ENCODE measurements around the gene UBXN2A. TPM values are rescaled to one million over a fixed set of nuclear protein-coding genes. Genes with fewer than 3 reads are reported as not detected.

UBXN2A gene, protein sequence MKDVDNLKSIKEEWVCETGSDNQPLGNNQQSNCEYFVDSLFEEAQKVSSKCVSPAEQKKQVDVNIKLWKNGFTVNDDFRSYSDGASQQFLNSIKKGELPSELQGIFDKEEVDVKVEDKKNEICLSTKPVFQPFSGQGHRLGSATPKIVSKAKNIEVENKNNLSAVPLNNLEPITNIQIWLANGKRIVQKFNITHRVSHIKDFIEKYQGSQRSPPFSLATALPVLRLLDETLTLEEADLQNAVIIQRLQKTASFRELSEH
- total RNA-seq (2014; rRNA removed; shearing (Covaris generic)) = 13.5 and 16.2 TPM in 2 replicates

DNA sequence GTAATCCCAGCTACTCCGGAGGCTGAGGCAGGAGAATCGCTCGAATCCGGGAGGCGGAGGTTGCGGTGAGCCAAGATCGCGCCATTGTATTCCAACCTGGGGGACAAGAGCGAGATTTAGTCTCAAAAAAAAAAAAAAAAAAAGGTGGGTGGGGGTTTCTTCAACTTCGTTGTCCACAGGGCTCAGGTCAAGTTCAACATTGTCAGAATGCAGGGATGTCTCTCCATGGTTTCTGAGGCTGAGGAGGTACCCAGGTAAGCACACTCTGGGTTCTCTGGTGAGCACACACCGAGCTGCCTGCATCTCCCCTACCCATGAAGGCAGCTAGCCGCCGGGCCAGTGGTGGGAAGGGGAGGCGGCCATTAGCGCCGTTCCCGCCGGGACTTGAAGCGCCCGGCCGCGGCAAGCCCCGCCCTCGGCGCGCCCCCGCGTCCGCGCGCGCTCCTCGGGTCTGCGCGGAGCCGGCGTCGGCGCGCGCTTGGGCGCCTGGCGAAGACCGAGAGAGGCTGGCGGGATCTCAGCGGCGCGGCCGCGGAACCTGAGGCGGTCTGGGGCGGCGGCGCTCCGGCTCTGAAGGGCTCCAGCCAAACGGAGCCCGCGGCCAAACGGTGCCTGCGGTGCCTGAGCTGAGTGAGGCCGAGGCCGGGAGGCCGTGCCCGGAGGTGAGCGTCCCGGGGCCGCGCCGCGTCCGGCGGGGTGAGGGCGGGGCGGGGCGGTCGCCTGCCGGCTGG is at the start of gene UBXN2A:
UBXN2A (plus strand) TSS at position 477 of the 731 bp plus-strand sequence. CDS start 17,852 bp downstream, outside the sequence.
- peak; percentile 92 for DNase-seq (ENCODE audit: low read depth)

DNA sequence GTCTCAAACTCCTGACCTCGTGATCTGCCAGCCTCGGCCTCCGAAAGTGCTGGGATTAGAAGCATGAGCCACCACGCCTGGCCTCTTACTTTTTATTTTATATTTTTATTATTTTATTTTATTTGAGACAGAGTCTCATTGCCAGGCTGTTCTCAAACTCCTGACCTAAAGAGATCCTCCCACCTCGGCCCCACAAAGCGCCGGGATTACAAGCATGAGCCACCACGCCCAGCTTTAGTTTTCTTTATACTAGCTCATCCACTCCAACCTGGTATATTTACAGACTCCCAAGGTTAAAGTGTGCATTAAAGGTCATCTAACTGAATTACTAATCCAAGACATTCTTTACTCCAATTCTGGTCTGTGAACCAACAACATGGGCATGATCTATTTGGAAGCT is 40.1 kb upstream of the UBXN2A start:
- DNase-seq (ENCODE audit: low read depth) = no peak

GRCh38 chr2:23900541-23901322 is 39.5 kb upstream of the UBXN2A start:
- peak; percentile 39 for DNase-seq (ENCODE audit: low read depth)

GRCh38 chr2:23901966-23902846 is 38.1 kb upstream of the UBXN2A start:
- no peak for DNase-seq (ENCODE audit: low read depth)

- no peak for DNase-seq (ENCODE audit: low read depth)
Observed at GRCh38 chr2:23903034-23903433, 37.2 kb upstream of the UBXN2A start.

DNA sequence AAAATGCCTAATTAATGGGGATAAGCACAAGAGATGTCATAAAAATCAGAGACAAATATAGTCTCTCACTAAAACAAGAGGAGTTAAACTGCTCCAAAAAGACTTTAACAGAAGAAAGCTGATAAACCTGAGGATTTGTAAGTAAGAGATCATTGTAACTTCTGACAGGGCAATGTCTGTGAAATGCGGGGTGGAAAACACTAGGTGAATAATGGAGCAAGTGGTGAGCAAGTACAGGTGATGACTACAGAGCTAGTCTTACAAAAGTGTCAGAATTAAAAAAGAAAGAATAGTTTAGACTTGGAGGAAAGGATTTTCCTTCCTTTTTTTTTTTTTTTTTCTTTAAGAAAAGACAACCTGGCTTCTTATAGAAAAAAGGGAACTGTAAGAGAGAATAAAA is 36.0 kb upstream of the UBXN2A start:
- no peak for DNase-seq (ENCODE audit: low read depth)

GRCh38 chr2:23904692-23905091 is 35.6 kb upstream of the UBXN2A start:
- DNase-seq (ENCODE audit: low read depth) = no peak

DNA sequence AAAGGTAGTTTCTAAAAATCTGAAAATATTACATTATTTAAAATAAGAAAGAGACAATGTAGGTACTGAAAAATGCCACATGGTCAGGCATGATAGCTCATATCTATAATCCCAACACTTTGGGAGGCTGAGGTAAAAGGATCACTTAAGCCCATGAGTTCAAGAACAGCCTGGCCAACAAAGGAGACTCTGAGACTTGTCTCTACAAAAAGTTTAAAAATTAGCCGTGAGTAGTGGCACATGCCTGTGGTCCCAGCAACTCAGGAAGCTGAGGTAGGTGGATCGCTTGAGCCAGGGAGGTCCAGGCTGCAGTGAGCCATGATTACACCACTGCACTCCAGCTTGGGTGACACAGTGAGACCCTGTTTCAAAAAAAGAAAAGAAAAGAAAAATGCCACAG is 35.1 kb upstream of the UBXN2A start:
- DNase-seq (ENCODE audit: low read depth) = peak; percentile 54

DNA sequence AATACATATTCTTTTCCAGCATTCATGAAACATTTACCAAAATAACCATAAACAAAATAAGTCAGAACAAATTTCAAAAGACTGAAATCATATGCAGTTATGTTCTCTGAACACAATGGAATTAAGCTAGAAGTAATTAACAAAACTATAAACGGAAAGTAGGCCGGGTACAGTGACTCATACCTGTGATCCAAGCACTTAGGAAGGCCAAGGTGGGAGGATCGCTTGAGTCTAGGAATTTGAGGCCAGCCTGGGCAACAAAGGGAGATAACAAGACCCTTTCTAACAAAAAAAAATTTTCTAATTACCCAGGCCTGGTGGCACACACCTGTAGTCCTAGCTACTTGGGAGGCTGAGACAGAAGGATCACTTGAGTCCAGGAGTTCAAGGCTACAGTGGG is 28.2 kb upstream of the UBXN2A start:
- DNase-seq (ENCODE audit: low read depth) = peak; percentile 54

- DNase-seq (ENCODE audit: low read depth) = no peak
Observed at GRCh38 chr2:23915327-23915726, 24.9 kb upstream of the UBXN2A start.

GRCh38 chr2:23916727-23917405 is 23.4 kb upstream of the UBXN2A start:
- DNase-seq (ENCODE audit: low read depth) = peak; percentile 36

GRCh38 chr2:23918837-23919489 is 21.3 kb upstream of the UBXN2A start:
- no peak for DNase-seq (ENCODE audit: low read depth)

GRCh38 chr2:23924589-23925359 is 15.5 kb upstream of the UBXN2A start:
- no peak for DNase-seq (ENCODE audit: low read depth)

GRCh38 chr2:23925702-23926289 is 14.5 kb upstream of the UBXN2A start:
- peak; percentile 80 for DNase-seq (ENCODE audit: low read depth)

GRCh38 chr2:23926290-23926749 is 13.9 kb upstream of the UBXN2A start:
- DNase-seq (ENCODE audit: low read depth) = peak; percentile 55

- DNase-seq (ENCODE audit: low read depth) = peak; percentile 99
Observed at GRCh38 chr2:23926750-23927571, 13.3 kb upstream of the UBXN2A start, which contains the start of gene ATAD2B. TSS of gene ATAD2B (minus strand) at chr2:23927123. CDS start at chr2:23926770, 353 bp downstream.

- no peak for DNase-seq (ENCODE audit: low read depth)
Observed at GRCh38 chr2:23934259-23934658, 6.0 kb upstream of the UBXN2A start.

Measured in Daoy (cell line).